GM13977 (cell line): ENCODE measurements around the gene DHRS13.

ENCODE experiments used
- DNase-seq: peaks from one replicate; pipeline ENCODE4 v3.0.0; 2012; ENCODE audit warnings: low spot score
- in situ Hi-C: fragments of 300-500 bp; cut with MboI; formaldehyde crosslinking; loops from one replicate; pipeline ENCODE4 v1.12.0; 2022; ENCODE audit warnings: low sequenced_read_pairs, low pct_unique_long_range_greater_than_20kb, mixed read lengths, inconsistent platforms; ENCODE audit not compliant: unreplicated experiment
- TF ChIP-seq, protein P1 (sequence below): IDR thresholded peaks from 2 replicates; pipeline ENCODE4 v1.5.1; 2012; ENCODE audit warnings: mild to moderate bottlenecking, control low read depth; ENCODE audit not compliant: insufficient read depth; ENCODE audit errors: extremely low read depth, missing control alignments

The DHRS13 gene

DNA sequence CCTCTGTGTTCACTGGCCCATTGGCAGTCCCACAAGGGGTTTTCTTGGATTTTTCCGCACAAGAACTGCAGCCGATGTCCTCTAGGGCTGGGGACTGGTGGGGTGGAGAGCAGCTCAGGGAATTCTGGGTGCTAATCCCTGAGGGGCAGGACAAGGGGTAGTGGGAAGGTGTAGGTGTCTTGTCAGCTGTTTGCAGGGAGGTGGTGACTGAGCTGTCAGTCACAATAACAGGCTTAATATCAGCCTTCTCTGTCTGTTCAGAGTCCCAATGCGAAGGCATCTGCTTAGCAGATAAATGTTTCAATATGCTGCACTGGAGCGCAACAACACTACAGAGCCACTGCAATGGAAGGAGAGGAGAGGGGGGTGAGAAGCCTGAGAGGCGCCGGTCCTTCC is 10.1 kb upstream of the DHRS13 start:
- no peak for DNase-seq
- in situ Hi-C loops = loop anchor here (10.0 kb wide), 1 partner anchor 148 kb away; no protein-coding TSS in a partner anchor

DNA sequence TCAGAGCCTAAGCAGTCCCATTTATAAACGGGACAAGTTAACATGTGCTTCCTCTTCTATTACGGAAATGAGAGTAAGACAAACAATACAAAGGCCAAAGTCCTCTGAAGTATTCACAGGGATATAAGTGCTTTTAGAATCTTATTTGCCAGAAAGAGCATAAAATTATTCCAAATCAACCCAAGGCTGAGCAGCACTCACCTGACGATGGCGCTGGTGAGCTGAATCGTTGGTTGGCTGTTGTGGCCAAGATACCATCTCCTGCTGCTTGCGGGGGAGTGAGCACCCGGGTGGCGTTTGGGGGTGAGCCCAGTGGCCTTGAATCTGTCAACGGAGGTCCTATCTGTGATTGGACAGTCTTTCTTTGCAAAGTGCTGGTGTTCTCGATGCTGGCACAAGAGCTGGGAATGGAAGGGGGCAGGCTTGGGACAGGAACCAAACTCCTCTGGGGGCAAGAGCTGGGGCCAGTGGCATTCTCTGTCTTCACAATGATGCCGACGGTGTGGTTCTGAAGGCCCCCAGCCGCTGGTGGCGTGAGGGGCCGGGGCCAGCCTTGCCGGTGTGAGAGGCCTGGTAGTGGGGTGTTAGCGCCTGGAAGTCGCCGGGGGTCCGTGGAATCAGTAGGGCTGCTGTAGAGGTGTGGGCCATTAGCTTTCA is 9.5 kb upstream of the DHRS13 start:
- in situ Hi-C loops = loop anchor here (10.0 kb wide), 1 partner anchor 148 kb away; no protein-coding TSS in a partner anchor
- no peak for DNase-seq

More for the DNA sequence above, 10.1 kb upstream of the DHRS13 start:
- TF ChIP-seq, protein P1, sequence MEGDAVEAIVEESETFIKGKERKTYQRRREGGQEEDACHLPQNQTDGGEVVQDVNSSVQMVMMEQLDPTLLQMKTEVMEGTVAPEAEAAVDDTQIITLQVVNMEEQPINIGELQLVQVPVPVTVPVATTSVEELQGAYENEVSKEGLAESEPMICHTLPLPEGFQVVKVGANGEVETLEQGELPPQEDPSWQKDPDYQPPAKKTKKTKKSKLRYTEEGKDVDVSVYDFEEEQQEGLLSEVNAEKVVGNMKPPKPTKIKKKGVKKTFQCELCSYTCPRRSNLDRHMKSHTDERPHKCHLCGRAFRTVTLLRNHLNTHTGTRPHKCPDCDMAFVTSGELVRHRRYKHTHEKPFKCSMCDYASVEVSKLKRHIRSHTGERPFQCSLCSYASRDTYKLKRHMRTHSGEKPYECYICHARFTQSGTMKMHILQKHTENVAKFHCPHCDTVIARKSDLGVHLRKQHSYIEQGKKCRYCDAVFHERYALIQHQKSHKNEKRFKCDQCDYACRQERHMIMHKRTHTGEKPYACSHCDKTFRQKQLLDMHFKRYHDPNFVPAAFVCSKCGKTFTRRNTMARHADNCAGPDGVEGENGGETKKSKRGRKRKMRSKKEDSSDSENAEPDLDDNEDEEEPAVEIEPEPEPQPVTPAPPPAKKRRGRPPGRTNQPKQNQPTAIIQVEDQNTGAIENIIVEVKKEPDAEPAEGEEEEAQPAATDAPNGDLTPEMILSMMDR = no peak

DNA sequence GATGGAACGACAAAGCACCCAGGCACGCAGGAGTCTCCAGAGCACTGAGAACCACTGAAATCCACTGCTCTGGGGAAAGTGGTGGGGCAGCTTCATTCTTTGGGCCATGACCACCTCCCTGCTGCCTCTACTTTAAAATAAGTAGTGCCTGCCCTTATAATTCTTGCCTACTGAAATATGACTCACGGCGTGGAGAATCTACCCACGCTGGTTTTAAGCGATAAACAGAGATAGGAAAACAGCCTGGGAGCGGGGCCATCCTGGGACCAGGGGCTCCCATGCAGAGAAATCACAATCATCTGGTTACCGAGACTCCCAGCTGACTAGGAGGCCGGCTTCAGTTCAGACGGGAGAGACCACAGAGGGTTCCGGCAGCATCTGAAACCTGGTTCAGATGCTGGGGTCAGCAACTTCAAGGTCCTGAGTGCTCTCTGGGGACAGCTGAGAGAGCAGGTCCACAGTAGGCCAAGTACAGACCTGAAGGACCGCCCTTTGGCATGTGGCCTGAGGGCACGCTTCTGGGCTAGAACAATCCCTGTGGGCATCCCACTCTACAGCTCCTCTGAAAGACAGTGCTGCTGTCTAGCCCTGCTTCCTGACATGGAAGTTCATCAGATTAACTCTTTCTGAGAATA is 8.6 kb upstream of the DHRS13 start:
- in situ Hi-C loops = loop anchor here (10.0 kb wide), 1 partner anchor 147 kb away; no protein-coding TSS in a partner anchor
- DNase-seq = no peak
- TF ChIP-seq, protein P1 = no peak

More for the DNA sequence above, 9.5 kb upstream of the DHRS13 start:
- TF ChIP-seq, protein P1 = peak; percentile 38

DNA sequence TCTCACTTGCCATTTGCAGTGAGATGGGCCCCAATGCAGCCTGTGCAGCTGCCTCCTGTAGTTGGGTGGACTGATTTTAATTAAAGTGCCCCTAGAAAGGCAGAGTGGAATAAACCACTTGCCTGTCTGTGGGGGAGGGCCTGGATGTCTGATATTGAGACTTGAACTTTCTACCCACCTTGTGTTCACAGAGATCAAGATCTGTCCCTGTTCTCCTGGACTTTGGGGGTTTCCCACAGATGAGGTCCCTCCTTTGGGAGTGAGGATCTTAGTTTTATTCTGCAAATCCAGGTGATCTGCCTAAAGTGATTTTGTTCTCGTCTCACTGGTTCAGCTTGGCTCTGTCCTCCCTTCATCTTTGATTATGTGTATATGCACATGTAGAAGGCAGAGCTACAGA is 7.7 kb upstream of the DHRS13 start:
- DNase-seq = no peak
- TF ChIP-seq, protein P1 = no peak
- in situ Hi-C loops = loop anchor here (10.0 kb wide), 1 partner anchor 146 kb away; no protein-coding TSS in a partner anchor

DNA sequence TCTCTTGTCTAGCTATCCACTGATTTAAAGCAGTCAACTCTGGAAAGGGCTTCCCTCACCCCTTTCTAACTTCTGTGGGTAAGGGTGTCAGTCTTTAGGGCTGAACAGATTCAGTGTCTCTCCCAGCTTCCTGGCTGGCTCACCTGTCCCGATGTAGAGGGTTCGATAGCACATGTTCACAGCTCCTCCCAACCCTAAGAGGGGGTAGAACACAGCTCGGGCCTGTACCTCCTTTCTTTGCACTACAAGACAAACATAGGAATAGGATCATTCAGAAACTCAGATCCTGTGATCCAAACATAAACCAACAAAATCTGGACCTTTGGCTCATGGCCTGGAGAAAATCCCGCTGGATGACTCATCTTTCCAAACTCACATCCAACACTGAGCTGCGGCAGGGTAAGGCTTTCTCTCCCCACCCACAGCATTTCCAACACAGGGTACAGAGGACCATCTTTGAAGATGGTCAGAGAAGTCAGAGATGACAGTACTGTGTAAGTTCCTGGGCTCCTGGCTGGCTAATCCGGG is 5.8 kb upstream of the DHRS13 start:
- no peak for DNase-seq
- TF ChIP-seq, protein P1 = no peak
- in situ Hi-C loops = no loop called here

DNA sequence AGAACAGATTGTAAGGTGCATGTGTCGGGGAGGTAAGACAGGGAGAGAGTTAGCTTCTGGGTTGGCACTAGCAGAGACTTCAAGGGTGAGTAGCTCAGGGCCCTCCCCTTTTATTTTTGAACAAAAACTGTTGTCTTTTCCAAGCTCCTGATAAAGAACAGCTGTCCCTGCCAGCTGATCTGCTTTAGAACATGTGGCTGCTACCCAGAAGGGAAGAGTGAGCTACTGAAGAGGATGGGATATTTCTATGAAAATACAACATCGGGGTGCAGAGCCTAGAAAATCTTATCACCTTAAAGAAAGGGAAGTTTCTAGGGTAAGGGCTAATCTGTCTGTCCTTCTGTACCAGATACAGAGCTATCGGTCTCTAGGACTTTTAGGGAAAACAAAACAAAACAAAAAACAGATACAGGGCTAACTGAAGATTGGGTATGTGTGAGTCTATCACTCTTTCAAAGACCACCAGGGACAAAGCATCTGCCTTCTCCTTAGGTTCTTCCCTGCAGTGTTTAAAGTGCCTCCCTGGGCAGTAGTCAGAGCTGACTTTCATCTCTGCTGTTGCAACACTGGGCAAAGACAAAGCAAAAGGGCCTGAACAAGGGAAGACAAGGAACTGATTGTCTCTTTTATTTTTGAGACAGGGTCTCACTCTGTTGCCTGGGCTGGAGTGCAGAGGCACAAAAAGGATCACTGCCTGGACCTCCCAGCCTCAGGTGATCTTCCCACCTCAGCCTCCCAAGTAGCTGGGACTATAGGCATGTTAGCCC is 5.0 kb upstream of the DHRS13 start:
- TF ChIP-seq, protein P1 = no peak
- no peak for DNase-seq
- in situ Hi-C loops = no loop called here
